ENCODE data around the gene LMBR1. TPM values are rescaled to one million over a fixed set of nuclear protein-coding genes. Genes with fewer than 3 reads are reported as not detected.

The LMBR1 gene
- total and polyA plus RNA-seq, 2 donors: 27.7 to 29.7 TPM

DNA sequence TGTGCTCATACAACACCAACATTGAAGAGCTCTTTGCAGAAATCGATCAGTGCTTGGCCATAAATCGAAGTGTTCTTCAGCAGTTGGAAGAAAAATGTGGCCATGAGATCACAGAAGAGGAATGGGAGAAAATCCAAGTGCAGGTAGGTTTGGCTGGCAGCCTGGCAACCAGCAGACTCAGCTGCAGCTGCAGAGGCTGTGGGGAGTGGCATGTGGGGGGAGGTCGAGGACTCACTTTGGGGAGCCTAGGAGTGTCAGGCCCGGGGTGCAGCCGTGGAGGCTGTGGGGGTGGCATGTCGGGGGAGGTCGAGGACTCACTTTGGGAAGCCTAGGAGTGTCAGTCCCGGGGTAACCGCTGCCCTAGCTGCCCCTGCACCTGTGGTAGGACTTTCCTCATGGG lies 217.3 kb downstream of the LMBR1 start:
- no peaks in the 10 kb centered on the region for H3K27me3 ChIP-seq (ENCODE audit: control insufficient read depth in 2 of 2, insufficient read depth in 1 of 2, low read length in 1 of 2)

DNA sequence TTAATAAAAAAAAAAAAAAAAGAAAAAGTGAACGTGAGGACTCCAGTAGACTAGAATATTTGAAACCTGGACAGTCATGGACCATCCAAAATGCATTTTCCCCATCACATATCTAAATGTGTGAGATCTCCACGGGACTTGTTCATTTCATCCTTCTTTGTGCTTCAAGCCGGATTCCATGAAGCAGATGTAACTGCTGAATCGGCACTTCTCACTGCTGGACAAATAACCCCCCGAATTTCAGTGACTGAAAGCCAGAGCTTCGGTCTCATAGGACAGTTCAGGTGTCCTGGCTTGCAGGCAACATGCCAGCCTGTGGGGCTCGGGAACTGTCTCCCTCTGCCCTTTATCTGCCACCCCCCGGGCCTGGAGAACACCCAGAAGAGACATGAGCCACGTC lies 219.1 kb downstream of the LMBR1 start:
- no peak for DNase-seq (ENCODE audit: low read depth in 6 of 9, low spot score in 9 of 9)
- WGBS: 97% methylated on average over 9 of the region's 9 CpGs
- Histone ChIP-seq H3K4me3 (ENCODE audit: low read length in 2 of 2) (no peak overlapping the region), H3K9me3 (ENCODE audit: control insufficient read depth in 2 of 2, insufficient read depth in 1 of 2, low read length in 1 of 2) (no peaks in the 10 kb centered on the region), H3K4me1 (ENCODE audit: control insufficient read depth in 2 of 2, insufficient read depth in 2 of 2, low read length in 2 of 2) (no peaks in the 10 kb centered on the region), H3K27ac (ENCODE audit: low read depth in 1 of 2, low read length in 1 of 2) (no peak overlapping the region), H3K36me3 (ENCODE audit: control insufficient read depth in 2 of 2, insufficient read depth in 2 of 2, low read length in 1 of 2) (peaks cover 13 to 16% of the 10 kb centered on the region in 2 donors), H3K27me3 (ENCODE audit: control insufficient read depth in 2 of 2, insufficient read depth in 1 of 2, low read length in 1 of 2) (no peaks in the 10 kb centered on the region)

More for the DNA sequence above, 217.3 kb downstream of the LMBR1 start:
- Histone ChIP-seq H3K4me3 (ENCODE audit: low read length in 2 of 2) (no peak overlapping the region), H3K27ac (ENCODE audit: low read depth in 1 of 2, low read length in 1 of 2) (no peak overlapping the region), H3K36me3 (ENCODE audit: control insufficient read depth in 2 of 2, insufficient read depth in 2 of 2, low read length in 1 of 2) (peaks cover 13 to 16% of the 10 kb centered on the region in 2 donors), H3K4me1 (ENCODE audit: control insufficient read depth in 2 of 2, insufficient read depth in 2 of 2, low read length in 2 of 2) (no peaks in the 10 kb centered on the region), H3K9me3 (ENCODE audit: control insufficient read depth in 2 of 2, insufficient read depth in 1 of 2, low read length in 1 of 2) (no peaks in the 10 kb centered on the region)
- DNase-seq (ENCODE audit: low read depth in 6 of 9, low spot score in 9 of 9): no peak
- 92% methylated on average over 9 of the region's 9 CpGs for WGBS

DNA sequence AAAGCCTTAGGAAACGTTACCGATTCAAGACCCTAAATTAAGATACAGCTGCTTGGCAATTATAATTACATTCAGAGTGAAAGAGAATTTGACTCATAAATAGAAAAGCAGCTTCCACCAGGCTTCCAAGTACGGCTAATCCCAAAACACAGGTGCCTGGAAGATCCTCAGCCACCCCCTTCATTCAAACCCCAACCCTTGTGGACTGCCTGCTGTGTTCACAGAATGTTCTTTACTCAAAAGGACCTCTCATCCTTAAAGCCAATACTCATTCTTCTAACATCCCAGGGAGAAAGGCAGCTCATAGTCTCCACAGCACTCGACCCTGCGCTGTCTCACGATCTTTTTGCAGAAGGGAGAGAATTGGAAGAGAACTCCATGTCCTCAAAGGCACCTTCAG lies 219.5 kb downstream of the LMBR1 start:
- H3K27me3 ChIP-seq (ENCODE audit: control insufficient read depth in 2 of 2, insufficient read depth in 1 of 2, low read length in 1 of 2): no peaks in the 10 kb centered on the region
- H3K4me1 ChIP-seq (ENCODE audit: control insufficient read depth in 2 of 2, insufficient read depth in 2 of 2, low read length in 2 of 2): no peaks in the 10 kb centered on the region
- H3K4me3 ChIP-seq (ENCODE audit: low read length in 2 of 2): no peak overlapping the region
- DNase-seq (ENCODE audit: low read depth in 6 of 9, low spot score in 9 of 9): no peak
- no peaks in the 10 kb centered on the region for H3K9me3 ChIP-seq (ENCODE audit: control insufficient read depth in 2 of 2, insufficient read depth in 1 of 2, low read length in 1 of 2)
- H3K27ac ChIP-seq (ENCODE audit: low read depth in 1 of 2, low read length in 1 of 2): no peak overlapping the region
- H3K36me3 ChIP-seq (ENCODE audit: control insufficient read depth in 2 of 2, insufficient read depth in 2 of 2, low read length in 1 of 2): peaks cover 16% of the 10 kb centered on the region in 2 donors
- WGBS: 97% methylated on average over 6 of the region's 6 CpGs

DNA sequence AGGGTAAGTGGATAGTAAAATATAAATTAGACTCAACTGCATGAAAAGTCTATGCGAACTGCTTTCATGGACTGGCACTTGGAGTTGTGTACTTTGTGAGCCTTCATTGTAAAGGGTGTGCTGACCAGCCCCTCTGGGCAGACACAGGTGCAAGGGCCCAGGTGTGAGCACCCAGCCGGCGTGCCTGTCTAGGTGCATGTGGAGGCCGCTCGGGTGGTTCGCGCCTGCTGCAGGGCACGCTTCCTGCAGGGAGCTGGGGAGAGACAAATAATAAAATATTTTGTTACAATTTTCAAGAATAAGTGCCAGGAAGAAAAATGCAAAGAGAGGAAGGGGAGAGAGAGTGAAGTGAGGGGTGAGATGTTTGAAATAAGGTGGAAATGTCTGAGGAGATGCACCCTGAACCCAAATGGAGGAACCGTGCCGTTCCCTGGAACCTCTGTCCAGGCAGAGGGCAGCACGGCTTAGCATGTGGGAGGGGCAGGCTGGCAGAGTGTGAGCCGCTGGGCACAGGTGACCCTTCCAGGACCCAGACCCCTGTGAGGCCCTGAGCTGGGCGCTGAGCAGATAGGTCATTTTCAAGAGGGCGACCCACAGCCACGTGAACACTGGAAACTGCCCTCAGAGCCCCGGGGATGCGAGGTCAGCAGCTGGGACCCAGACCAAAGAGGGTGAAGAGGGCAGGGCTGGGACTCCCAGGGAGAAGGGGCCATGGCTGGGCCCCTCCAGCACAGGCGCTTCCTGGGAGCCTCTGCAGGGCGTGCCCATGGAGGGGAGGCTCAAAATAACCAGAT lies 223.8 kb downstream of the LMBR1 start:
- Histone ChIP-seq H3K4me3 (ENCODE audit: low read length in 2 of 2) (no peak overlapping the region), H3K27me3 (ENCODE audit: control insufficient read depth in 2 of 2, insufficient read depth in 1 of 2, low read length in 1 of 2) (no peaks in the 10 kb centered on the region), H3K27ac (ENCODE audit: low read depth in 1 of 2, low read length in 1 of 2) (no peak overlapping the region), H3K4me1 (ENCODE audit: control insufficient read depth in 2 of 2, insufficient read depth in 2 of 2, low read length in 2 of 2) (no peaks in the 10 kb centered on the region), H3K9me3 (ENCODE audit: control insufficient read depth in 2 of 2, insufficient read depth in 1 of 2, low read length in 1 of 2) (no peaks in the 10 kb centered on the region), H3K36me3 (ENCODE audit: control insufficient read depth in 2 of 2, insufficient read depth in 2 of 2, low read length in 1 of 2) (peaks cover 6 to 10% of the 10 kb centered on the region in 2 donors)
- WGBS: 97% methylated on average over 19 of the region's 19 CpGs
- no peak for DNase-seq (ENCODE audit: low read depth in 6 of 9, low spot score in 9 of 9)

DNA sequence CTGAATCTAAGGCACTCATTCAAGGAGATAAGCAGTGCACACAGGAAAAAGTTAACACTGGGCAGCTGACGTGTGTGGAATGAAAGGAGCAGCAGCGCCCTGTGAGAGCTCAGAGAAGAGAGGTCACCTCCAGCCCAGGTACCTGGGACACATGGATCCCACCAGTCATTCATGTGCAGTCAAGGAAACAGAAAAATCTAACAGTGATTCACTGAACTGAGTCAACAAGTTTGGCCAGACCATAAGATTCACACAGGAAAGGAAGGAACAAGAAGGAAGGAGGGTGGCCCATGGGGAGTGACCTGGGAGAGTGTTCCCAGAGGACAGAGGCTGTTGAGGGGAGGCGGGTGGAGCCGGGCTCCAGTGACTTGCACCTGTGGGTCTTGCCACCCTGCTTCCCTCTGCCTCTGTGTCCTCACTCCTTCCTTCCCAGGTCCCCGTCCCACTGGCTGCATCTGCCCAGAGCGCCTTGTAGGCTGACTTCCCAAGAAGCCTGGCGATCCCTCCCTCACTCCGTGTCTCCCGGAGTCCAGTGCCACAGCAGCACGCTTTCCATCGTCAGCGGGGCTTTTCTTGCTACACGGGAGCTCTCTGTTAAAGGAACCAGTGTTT lies 224.7 kb downstream of the LMBR1 start:
- Histone ChIP-seq H3K27ac (ENCODE audit: low read depth in 1 of 2, low read length in 1 of 2) (no peak overlapping the region), H3K4me1 (ENCODE audit: control insufficient read depth in 2 of 2, insufficient read depth in 2 of 2, low read length in 2 of 2) (no peaks in the 10 kb centered on the region), H3K9me3 (ENCODE audit: control insufficient read depth in 2 of 2, insufficient read depth in 1 of 2, low read length in 1 of 2) (no peaks in the 10 kb centered on the region), H3K4me3 (ENCODE audit: low read length in 2 of 2) (no peak overlapping the region), H3K36me3 (ENCODE audit: control insufficient read depth in 2 of 2, insufficient read depth in 2 of 2, low read length in 1 of 2) (peaks cover 6 to 10% of the 10 kb centered on the region in 2 donors), H3K27me3 (ENCODE audit: control insufficient read depth in 2 of 2, insufficient read depth in 1 of 2, low read length in 1 of 2) (no peaks in the 10 kb centered on the region)
- WGBS: 99% methylated on average over 13 of the region's 13 CpGs
- no peak for DNase-seq (ENCODE audit: low read depth in 6 of 9, low spot score in 9 of 9)

DNA sequence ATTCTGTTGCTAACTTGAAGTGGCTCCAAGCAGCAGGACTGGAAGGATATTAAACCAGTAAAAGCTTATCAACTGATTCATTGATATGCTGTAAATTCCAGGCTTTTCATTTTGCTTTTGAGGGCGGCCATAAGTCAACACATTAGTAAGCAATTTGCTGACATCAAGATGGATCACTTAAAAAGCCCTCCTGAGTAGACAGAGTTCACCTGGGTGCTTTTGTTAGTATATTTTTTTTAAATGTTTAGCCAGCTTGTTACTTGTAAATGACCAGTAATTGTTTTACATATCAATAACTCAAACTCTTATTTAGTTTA lies 225.9 kb downstream of the LMBR1 start:
- no peak overlapping the region for H3K27ac ChIP-seq (ENCODE audit: low read depth in 1 of 2, low read length in 1 of 2)
- no peak for DNase-seq (ENCODE audit: low read depth in 6 of 9, low spot score in 9 of 9)
- no peak overlapping the region for H3K4me3 ChIP-seq (ENCODE audit: low read length in 2 of 2)
- no peaks in the 10 kb centered on the region for H3K4me1 ChIP-seq (ENCODE audit: control insufficient read depth in 2 of 2, insufficient read depth in 2 of 2, low read length in 2 of 2)
- no peaks in the 10 kb centered on the region for H3K9me3 ChIP-seq (ENCODE audit: control insufficient read depth in 2 of 2, insufficient read depth in 1 of 2, low read length in 1 of 2)
- 98% methylated on average over 1 of the region's 1 CpG for WGBS
- H3K27me3 ChIP-seq (ENCODE audit: control insufficient read depth in 2 of 2, insufficient read depth in 1 of 2, low read length in 1 of 2): no peaks in the 10 kb centered on the region
- H3K36me3 ChIP-seq (ENCODE audit: control insufficient read depth in 2 of 2, insufficient read depth in 2 of 2, low read length in 1 of 2): peaks cover 3 to 5% of the 10 kb centered on the region in 2 donors

DNA sequence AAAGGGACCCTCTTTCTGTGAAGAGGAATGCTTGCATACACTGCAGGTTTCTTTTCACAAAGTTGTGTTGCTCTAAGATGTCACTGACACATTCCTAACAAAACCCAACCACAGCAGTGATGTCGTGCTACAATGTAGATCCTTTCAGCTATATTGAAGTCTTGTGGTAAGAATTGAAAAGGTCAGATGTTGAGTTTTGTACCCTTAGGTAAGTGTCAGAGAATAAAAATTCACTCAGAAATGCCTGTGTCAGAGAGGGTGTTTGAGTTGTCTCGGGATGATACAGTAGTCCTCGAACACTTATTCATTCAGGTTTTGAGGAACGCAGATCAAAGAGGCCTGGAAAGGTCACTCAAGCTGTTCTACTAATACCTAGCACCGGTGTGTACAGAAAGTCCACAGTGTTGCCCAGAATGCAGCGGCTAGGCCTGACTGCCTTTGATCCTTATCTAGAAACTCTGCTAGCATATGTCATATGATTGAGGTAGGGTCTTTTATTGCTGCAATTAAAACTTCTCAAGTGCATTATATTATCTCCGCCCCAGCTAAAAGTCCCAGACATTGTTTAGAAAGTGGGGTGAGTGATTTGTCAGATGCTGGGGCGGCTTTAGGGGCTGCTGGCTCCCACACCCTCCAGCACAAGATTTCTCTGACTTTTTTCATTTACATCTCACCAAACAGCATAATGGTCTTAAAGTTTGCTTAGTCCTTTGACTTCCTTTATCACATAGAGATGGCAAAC lies 226.4 kb downstream of the LMBR1 start:
- Histone ChIP-seq H3K27ac (ENCODE audit: low read depth in 1 of 2, low read length in 1 of 2) (no peak overlapping the region), H3K27me3 (ENCODE audit: control insufficient read depth in 2 of 2, insufficient read depth in 1 of 2, low read length in 1 of 2) (no peaks in the 10 kb centered on the region), H3K36me3 (ENCODE audit: control insufficient read depth in 2 of 2, insufficient read depth in 2 of 2, low read length in 1 of 2) (peaks cover 3 to 4% of the 10 kb centered on the region in 2 donors), H3K4me1 (ENCODE audit: control insufficient read depth in 2 of 2, insufficient read depth in 2 of 2, low read length in 2 of 2) (no peaks in the 10 kb centered on the region), H3K4me3 (ENCODE audit: low read length in 2 of 2) (no peak overlapping the region), H3K9me3 (ENCODE audit: control insufficient read depth in 2 of 2, insufficient read depth in 1 of 2, low read length in 1 of 2) (no peaks in the 10 kb centered on the region)
- DNase-seq (ENCODE audit: low read depth in 6 of 9, low spot score in 9 of 9): no peak
- 94% methylated on average over 8 of the region's 8 CpGs for WGBS

DNA sequence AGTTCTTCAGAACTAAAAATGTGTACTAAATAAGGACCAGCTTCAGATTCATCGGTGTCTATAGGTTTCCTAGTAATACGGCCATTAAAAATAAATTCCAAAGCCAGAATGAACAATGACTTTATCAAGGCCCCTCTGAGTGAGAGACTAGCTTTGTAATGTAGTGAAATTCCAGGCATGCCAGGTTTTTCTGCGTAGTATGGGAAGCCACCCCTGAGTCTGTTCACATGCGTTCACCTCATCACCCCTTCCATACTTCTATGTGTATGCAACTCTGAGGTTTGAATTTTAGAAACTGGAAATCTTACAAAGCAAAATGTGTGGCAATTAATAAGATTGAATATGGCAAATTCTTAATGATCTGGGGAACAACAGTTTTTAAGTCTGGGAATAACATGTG lies 227.9 kb downstream of the LMBR1 start:
- 98% methylated on average over 4 of the region's 4 CpGs for WGBS
- peaks cover 3 to 4% of the 10 kb centered on the region in 2 donors for H3K36me3 ChIP-seq (ENCODE audit: control insufficient read depth in 2 of 2, insufficient read depth in 2 of 2, low read length in 1 of 2)

DNA sequence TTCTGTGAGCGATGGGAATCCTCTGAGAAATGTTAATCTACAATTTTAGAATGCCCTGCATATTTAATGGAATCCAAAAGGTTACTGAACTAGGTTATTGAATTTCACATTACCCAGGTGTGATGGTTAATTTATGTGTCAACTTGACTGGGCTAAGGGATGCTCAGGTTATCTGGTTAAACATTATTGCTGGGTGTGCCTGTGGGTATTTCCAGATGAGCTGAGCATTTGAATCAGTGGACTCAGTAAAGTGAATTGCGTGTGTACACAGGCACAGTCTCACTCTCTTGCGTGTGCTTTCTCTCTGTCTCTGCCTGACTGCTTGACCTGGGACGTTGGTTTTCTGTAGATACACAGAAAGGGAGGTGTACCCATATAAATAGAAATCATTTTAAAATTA lies 230.7 kb downstream of the LMBR1 start:
- 94% methylated on average over 4 of the region's 4 CpGs for WGBS

More for the DNA sequence above, 227.9 kb downstream of the LMBR1 start:
- H3K9me3 ChIP-seq (ENCODE audit: control insufficient read depth in 2 of 2, insufficient read depth in 1 of 2, low read length in 1 of 2): no peaks in the 10 kb centered on the region
- H3K4me3 ChIP-seq (ENCODE audit: low read length in 2 of 2): no peak overlapping the region
- H3K4me1 ChIP-seq (ENCODE audit: control insufficient read depth in 2 of 2, insufficient read depth in 2 of 2, low read length in 2 of 2): no peaks in the 10 kb centered on the region
- H3K27ac ChIP-seq (ENCODE audit: low read depth in 1 of 2, low read length in 1 of 2): no peak overlapping the region
- no peaks in the 10 kb centered on the region for H3K27me3 ChIP-seq (ENCODE audit: control insufficient read depth in 2 of 2, insufficient read depth in 1 of 2, low read length in 1 of 2)
- DNase-seq (ENCODE audit: low read depth in 6 of 9, low spot score in 9 of 9): no peak

More for the DNA sequence above, 230.7 kb downstream of the LMBR1 start:
- Histone ChIP-seq H3K27me3 (ENCODE audit: control insufficient read depth in 2 of 2, insufficient read depth in 1 of 2, low read length in 1 of 2) (no peaks in the 10 kb centered on the region), H3K4me1 (ENCODE audit: control insufficient read depth in 2 of 2, insufficient read depth in 2 of 2, low read length in 2 of 2) (no peaks in the 10 kb centered on the region), H3K4me3 (ENCODE audit: low read length in 2 of 2) (no peak overlapping the region), H3K36me3 (ENCODE audit: control insufficient read depth in 2 of 2, insufficient read depth in 2 of 2, low read length in 1 of 2) (no peaks in the 10 kb centered on the region), H3K27ac (ENCODE audit: low read depth in 1 of 2, low read length in 1 of 2) (no peak overlapping the region), H3K9me3 (ENCODE audit: control insufficient read depth in 2 of 2, insufficient read depth in 1 of 2, low read length in 1 of 2) (no peaks in the 10 kb centered on the region)
- DNase-seq (ENCODE audit: low read depth in 6 of 9, low spot score in 9 of 9): no peak

Data from thymus (tissue), 11 donors.